KOPT-K1 (cell line): ENCODE measurements around the gene CD22.
"Not testable (repeated sequence)": the region's sequence is repeated elsewhere in the genome, so short reads cannot be mapped to it uniquely, and the experiment has no call there.

Experiments
- H3K27ac ChIP-seq: fragments of 200-600 bp; sonication (generic); 2 replicates; pipeline ENCODE4 v1.5.1; 2016; ENCODE audit warnings: antibody characterized with exemption, mild to moderate bottlenecking, low read depth, low read length; ENCODE audit not compliant: poor library complexity, severe bottlenecking
- H3K36me3 ChIP-seq: fragments of 200-600 bp; sonication (generic); 2 replicates; pipeline ENCODE4 v1.5.1; 2017; ENCODE audit warnings: antibody characterized with exemption, mild to moderate bottlenecking, low read length, moderate library complexity; ENCODE audit not compliant: insufficient read depth
- H3K9me3 ChIP-seq: fragments of 200-600 bp; sonication (generic); 2 replicates; pipeline ENCODE4 v1.5.1; 2017; ENCODE audit warnings: antibody characterized with exemption, low read length, mild to moderate bottlenecking; ENCODE audit not compliant: insufficient read depth, poor library complexity, severe bottlenecking

Gene CD22

DNA sequence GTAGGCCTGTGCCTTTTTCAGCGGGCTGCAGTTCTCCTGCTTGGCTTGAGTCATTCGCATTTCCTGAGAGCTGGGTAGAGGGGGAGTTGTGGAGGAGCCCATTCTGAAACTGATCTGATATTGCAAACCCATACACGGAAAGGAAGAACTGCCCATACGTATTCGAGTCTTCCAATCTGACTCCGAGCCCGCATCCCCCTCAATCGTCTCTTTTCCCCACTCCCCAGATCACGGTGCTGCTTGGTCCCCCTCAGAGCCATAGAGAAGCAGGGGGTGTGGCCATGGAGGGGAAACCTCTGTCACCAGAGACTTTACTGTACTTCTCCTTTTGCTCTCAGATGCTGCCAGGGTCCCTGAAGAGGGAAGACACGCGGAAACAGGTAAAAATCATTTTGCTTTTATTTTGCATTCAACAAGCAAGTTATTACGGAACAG, at the start of gene CD22:
CD22 (plus strand) TSS at position 337 of the 435 bp plus-strand sequence. CDS start 2,854 bp downstream, outside the sequence.
- Histone ChIP-seq H3K27ac (no peak within 1 kb of the TSS), H3K36me3 (no peaks in the 10 kb centered on the region), H3K9me3 (no peaks in the 10 kb centered on the region)

DNA sequence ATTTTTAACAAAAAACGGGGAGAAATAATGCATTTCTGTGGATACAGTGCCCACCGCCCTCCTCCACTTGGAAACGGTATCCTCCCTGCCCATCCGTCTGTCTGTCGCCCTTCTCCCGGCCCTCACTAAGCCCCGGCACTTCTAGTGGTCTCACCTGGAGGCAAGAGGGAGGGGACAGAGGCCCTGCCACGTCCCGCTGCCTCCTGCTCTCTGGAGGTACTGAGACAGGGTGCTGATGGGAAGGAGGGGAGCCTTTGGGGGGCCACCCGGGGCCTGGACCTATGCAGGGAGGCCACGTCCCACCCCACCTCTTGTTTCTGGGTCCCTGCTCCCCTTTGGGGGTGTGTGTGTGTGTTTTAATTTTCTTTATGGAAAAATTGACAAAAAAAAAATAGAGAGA, 49.6 kb upstream of the CD22 start:
- peaks cover 54% of the 10 kb centered on the region for H3K36me3 ChIP-seq
- no peaks in the 10 kb centered on the region for H3K9me3 ChIP-seq

DNA sequence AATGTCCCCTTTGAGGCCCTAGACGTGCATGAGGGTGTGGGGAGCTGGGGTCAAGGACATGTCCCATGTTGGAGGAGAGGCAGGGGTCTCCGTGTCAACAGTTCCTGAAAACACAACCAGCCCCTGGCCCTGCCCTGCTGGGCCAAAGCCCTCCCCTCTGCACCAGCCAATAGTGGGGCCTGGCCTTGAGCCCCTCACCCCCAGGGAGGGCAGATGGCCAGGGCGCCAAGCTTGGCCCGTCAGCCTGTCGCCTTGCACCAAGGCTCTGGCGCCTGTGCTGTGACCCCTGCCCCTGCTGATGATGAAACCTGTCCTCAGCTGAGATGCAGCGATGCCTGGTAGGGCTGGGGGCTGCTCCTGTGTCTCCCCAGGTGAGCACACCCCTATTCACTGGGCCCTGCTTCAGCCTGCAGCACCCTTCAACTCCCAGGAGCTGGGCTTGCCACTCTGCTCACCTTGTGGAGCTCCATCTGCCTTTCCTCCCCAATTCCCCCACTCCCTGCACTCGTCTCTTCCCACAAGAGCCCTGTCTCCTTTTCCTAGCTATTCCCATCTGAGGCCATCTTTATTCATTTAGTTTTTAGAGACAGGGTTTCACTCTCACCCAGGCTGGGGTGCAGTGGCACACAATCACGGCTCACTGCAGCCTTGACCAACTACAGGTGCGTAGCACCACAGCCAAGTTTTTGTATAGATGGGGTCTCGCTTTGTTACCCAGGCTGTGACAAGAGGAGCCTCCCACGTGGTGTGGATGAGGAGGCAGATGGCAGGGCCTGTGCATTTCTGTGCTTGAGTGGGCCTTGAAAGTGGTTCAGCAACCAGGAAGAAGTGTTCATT, 48.8 kb upstream of the CD22 start:
- H3K36me3 ChIP-seq: peaks cover 46% of the 10 kb centered on the region
- H3K9me3 ChIP-seq: no peaks in the 10 kb centered on the region
- H3K27ac ChIP-seq: no peak overlapping the region

More for the DNA sequence above, 49.6 kb upstream of the CD22 start:
- H3K27ac ChIP-seq: no peak overlapping the region

DNA sequence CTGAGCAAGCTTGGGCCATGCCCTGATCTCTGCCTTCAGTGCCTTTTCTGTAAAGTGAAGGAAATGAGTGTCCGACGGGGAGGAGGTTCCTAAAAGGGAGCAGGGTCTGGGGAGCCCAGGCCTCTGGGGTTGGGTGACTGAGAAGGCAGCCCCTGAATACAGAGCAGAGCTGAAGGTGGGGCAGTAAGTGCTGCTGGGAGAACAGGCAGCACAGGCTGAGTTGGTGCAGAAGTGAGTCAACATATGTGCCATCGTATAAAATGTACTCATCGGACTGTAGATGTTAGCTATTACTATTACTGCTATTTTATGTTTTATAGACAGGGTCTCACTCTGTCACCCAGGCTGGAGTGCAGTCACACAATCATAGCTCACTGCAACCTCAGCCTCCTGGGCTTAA, 47.7 kb upstream of the CD22 start:
- peaks cover 36% of the 10 kb centered on the region for H3K36me3 ChIP-seq
- no peaks in the 10 kb centered on the region for H3K9me3 ChIP-seq
- H3K27ac ChIP-seq: no peak overlapping the region

DNA sequence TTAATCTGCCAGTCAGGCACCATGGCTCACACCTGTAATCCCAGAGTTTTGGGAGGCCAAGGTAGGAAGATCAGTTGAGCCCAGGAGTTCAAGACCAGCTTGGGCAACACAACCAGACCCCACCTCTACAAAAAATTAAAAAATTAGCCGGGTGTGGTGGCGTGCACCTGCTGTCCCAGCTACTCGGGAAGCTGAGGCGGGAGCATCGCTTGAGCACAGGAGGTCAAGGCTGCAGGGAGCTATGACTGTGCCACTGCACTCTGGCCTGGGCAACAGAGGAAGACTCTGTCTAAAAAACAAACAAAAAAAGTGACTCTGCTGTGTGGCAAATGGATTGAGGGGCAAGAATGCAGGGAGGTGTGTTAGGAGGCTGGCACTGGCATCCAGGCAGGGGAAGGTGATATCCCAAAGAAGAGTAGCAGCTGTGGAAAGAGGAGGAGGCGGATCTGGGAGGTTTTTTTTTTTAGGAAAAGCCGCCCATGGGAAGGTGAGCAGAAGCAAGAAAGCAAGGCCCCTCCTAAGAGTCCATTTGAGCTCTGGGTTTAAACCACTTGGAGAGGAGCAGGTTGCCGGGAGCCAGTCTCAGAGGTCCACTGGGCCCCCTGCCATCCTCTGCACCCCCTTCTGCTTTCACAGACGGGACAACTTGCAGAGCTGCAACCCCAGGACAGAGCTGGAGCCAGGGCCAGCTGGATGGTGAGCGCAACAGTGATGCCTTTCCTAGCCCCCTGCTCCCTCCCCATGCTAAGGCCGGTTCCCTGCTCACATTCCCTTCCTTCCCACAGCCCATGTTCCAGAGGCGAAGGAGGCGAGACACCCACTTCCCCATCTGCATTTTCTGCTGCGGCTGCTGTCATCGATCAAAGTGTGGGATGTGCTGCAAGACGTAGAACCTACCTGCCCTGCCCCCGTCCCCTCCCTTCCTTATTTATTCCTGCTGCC, 44.6 kb upstream of the CD22 start:
- Histone ChIP-seq H3K27ac (no peak overlapping the region), H3K36me3 (peaks cover 4% of the 10 kb centered on the region), H3K9me3 (no peaks in the 10 kb centered on the region)

DNA sequence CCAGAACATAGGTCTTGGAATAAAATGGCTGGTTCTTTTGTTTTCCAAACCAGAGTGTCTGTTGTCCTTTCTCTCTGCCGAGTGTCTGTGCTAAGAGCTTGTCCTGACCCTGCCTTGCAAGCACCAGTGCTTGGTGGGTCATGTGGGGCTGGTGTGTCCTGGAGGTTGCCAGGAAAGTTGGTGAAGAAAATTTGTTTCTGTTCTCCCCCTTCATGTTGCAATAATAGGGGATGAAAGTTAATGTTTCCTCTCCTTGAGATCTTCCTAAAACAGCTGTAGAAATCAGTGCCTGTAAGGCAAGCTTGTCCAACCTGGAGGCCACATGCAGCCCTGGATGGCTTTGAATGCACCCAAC, 43.9 kb upstream of the CD22 start:
- Histone ChIP-seq H3K36me3 (no peaks in the 10 kb centered on the region), H3K9me3 (no peaks in the 10 kb centered on the region), H3K27ac (no peak overlapping the region)

DNA sequence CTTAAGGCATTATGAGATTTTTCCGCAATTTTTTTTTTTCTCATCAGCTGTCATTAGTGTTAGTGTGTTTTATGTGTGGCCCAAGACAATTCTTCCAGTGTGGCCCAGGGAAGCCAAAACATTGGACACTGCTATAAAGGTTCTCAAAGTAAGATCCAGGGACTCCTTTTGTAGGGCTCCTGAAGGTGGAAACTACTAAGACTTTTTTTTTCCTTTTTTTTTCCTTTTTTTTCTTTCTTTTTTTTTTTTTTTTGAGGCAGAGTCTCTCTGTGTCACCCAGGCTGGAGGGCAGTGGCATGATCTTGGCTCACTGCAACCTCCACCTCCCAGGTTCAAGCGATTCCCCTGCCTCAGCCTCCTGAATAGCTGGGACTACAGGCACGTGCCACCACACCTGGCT, 43.5 kb upstream of the CD22 start:
- not testable (repeated sequence) for H3K27ac ChIP-seq, H3K9me3 ChIP-seq, H3K36me3 ChIP-seq

DNA sequence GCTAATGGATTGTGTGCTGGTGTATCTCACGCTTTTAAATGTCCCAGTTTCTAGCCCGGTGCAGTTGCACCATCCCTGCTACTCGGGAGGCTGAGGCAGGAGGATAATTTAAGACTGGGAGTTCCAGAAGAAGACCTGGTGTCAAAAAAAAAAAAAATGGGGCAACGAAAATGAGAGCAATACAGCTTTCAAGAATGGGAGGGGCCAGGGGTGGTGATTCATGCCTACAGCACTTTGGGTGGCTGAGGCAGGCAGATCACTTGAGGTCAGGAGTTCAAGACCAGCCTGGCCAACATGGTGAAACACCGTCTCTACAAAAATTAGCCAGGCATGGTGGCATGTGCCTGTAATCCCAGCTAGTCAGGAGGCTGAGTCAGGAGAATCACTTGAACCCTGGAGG, 42.9 kb upstream of the CD22 start:
- not testable (repeated sequence) for H3K27ac ChIP-seq, H3K36me3 ChIP-seq, H3K9me3 ChIP-seq

DNA sequence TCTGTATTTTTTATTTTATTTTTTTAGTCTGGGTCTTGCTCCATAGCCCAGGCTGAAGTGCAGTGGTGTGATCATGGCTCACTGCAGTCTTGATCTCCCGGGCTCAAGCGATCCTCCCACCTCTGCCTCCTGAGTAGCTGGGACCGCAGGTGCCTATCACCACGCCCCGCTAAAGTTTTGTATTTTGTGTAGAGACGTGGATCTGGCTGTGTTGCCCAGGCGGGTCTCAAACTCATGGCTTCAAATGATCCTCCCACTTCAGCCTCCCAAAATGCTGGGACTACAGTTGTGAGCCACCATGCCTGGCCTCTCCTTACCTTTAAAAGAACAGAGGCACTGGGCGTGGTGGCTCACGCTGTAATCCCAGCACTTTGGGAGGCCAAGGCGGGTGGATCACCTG, 41.3 kb upstream of the CD22 start:
- Histone ChIP-seq H3K9me3 (no peaks in the 10 kb centered on the region), H3K27ac (no peak overlapping the region), H3K36me3 (no peaks in the 10 kb centered on the region)

DNA sequence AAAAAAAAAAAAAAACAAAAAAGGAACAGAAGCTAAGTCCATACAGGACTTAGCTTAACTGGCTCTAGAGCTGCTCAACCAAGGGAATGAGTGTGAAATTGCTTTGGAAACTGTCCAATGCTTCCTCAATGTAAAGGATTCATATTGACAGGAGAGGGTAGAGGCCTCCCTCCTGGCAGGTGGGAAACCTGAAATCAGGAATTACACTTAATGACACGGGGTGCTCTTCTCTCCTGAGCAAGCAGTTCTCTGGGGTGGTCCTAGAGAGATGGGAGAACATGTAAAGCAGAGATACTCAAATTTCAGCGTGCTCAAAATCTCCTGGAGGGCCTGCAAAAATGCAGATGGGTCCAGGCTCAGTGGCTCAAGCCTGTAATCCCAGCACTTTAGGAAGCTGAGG, 40.7 kb upstream of the CD22 start:
- Histone ChIP-seq H3K27ac (no peak overlapping the region), H3K36me3 (no peaks in the 10 kb centered on the region), H3K9me3 (no peaks in the 10 kb centered on the region)

DNA sequence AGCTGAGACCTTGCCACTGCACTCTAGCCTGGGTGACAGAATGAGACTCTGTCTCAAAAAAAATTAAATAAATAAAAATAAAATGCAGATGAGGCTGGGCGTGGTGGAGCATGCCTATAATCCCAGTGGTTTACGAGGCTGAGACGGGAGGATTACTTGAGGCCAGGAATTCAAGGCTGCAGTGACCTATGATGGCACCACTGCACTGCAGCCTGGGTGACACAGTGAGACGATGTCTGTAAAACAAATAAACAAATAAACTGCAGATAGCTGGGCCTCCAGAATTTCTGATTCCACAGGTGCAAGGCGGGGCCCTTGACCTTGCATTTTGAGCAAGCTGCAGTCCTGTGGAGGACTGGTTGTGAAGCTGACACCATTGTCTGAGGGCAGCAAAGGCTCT, 40.1 kb upstream of the CD22 start:
- no peak overlapping the region for H3K27ac ChIP-seq
- H3K36me3 ChIP-seq: no peaks in the 10 kb centered on the region
- no peaks in the 10 kb centered on the region for H3K9me3 ChIP-seq

DNA sequence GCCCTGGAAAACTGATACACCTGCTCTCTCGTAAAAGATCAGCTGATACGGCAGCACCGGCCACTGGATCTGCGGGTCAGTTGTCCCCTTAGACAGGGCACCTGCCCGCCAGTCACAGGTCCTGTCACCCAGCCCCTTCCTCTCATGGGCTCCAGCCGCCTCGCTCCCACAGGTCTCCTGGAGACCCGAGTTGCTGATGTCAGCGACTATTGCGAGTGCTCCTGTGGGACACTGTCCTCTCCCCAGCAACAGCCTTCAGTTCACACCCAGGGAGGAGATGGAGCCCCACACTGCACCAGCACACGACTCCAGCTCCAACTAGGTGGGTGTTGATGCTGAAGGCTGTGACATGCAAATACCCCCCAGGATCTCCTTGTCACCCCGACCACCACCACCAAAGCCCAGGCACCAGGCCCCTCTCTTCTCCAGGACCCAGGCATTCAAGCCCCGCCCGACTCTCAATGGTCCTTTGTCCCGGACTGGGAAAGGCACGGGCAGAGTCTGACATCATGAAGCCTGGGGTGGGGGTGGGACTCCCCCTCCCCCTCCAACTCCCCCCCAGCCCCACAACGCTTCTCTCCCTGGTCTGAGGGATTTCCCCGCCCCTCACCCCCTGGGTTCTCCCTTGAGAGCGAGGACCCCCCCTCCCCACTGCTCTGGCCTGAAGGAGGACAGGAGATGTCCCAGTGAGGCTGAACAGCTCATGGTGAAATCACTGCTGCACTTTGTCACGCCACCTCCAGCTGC, 38.4 kb upstream of the CD22 start:
- Histone ChIP-seq H3K27ac (no peak overlapping the region), H3K9me3 (no peaks in the 10 kb centered on the region), H3K36me3 (no peaks in the 10 kb centered on the region)

DNA sequence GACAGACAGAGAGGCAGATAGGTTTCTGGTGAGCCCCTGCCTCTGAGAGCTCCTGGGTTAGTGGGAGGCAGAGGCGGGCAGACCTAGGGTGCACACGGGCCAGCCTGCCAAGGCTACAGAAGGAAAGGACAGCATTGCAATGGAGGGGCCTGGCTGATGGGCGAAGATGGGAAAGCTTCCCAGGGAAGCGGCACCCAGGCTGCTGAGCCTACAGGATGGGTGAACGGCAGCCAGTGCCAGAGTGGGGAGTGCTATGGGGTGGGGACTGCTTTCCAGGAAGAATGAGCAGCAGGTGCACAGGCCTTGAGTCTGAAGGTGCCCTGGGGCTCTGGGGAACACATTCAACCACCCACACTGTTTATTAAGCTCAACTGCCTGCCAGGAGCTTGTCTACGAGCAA, 37.7 kb upstream of the CD22 start:
- Histone ChIP-seq H3K9me3 (no peaks in the 10 kb centered on the region), H3K36me3 (no peaks in the 10 kb centered on the region), H3K27ac (no peak overlapping the region)

DNA sequence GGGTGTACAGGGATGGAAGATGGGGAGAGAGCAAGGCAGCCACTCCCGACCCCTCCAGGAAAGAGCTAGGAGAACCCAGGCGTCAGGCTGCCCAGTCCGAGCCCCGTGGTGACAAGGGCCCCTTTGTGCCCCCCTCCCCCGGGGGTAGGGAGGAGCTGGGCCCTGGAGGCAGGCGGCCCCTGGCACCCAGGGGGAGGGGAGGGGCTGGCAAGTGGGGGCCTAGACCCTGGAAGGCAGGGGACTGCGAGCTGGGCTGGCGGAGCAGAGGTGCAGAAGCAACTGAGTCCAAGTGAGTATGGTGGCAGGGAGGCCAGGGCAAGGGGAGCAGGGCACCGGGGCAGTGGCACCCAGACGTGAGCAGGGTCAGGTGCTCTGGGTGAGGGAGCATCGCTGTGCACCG, 37.1 kb upstream of the CD22 start, which contains the start of gene MAG:
MAG (plus strand) TSS at position 246 of the 400 bp plus-strand sequence. CDS start 3,248 bp downstream, outside the sequence.
- Histone ChIP-seq H3K9me3 (no peaks in the 10 kb centered on the region), H3K27ac (no peak within 1 kb of the TSS), H3K36me3 (no peaks in the 10 kb centered on the region)
